CD4-positive, alpha-beta T cell treated with Interleukin-10 for 1 hour (primary cell): Measurements from ENCODE around the gene PPM1L.

ENCODE experiments used
- DNase-seq: peaks from one replicate; pipeline ENCODE4 v3.0.0-alpha.2; 2020

Gene PPM1L

GRCh38 chr3:160857476-160858119, 101.6 kb downstream of the PPM1L start:
- DNase-seq = no peak

GRCh38 chr3:160860346-160860745, 104.3 kb downstream of the PPM1L start:
- no peak for DNase-seq

DNA sequence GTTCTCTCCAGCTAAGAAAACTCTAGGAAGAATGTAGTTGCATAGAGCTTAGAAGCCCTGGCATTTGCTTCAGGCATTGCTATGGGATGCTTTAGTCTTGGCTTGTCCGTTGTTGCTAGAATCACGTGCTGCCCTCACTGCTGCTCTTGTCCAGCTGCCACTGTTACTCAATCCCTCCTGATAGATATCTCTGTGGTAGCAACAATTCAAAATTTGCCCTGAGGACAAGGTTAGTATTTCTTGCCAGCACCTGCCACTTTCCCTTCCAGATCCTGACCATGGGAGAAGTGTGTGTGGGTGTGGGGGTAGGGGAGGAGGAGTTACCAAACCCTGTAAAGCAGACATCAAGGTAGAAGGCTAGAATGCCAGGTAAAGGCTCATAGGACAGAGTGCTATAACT, 113.8 kb downstream of the PPM1L start:
- no peak for DNase-seq

- no peak for DNase-seq
These were observed 114.3 kb downstream of the PPM1L start for GRCh38 chr3:160870327-160870726.

- no peak for DNase-seq
These were observed 118.7 kb downstream of the PPM1L start for GRCh38 chr3:160874736-160875135.

DNA sequence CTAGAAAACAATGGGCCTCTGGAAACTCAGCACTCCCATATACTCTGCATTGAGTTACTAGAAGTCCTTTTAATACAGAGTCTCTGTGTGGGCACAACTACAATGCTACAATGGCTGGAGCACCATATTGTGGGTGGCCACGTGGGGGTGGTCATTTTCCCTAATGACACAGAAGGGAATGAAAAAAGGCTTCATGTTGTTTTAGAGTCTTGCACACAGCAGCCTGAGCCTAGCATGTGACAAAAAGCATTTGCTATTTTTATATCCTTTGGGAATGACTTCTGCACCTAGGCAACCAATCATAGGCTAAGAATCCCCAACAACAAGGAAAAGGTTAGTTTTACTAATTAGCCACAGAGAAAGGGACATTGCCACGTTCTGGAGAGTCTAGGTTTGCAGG, 120.6 kb downstream of the PPM1L start:
- no peak for DNase-seq

GRCh38 chr3:160879859-160880258, 123.8 kb downstream of the PPM1L start:
- DNase-seq = no peak

GRCh38 chr3:160883373-160883772, 127.3 kb downstream of the PPM1L start:
- no peak for DNase-seq

DNA sequence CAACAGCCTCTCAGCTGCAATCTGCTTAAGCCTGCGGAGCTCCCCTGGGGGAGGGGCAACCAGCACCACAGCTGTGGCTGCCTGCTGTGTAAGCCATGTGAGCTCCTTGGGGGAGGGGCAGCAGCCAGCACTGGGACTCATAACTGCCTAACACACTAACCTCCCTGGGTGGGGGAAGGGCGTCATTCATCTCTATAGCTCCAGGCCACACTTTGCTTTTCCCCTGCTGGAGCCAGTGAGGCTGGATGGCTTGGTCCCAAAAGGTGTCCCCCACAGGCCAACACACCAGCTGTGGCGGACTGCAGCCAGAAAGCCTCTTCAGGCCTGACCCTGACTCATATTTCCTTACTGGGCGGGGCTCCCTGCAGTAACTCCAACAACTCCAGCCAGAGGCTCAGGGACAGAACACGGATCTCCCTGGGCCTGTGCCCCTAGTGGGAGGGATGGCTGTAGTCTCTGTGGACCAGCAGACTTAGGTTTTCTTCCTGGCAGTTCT, 129.8 kb downstream of the PPM1L start:
- DNase-seq = no peak

GRCh38 chr3:160886421-160886820, 130.4 kb downstream of the PPM1L start:
- no peak for DNase-seq

DNA sequence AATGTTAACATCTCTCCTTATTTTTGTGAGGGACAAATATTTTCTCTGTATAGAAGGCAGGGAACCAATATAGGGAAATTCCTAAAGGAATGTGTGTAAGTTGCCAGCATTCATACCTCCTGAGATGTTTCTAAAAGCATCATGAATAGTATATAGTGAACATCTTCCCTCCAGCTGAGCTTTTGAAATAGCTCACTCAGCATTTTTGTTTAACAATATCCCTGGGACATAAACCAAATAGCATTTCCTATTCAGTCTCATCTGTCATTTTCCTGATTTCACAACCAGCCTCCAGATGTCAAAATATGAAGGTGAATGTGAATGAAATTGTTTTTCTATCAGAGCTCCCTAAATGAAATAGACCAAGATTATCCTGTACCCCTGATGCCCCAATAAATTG, 137.2 kb downstream of the PPM1L start:
- no peak for DNase-seq

DNA sequence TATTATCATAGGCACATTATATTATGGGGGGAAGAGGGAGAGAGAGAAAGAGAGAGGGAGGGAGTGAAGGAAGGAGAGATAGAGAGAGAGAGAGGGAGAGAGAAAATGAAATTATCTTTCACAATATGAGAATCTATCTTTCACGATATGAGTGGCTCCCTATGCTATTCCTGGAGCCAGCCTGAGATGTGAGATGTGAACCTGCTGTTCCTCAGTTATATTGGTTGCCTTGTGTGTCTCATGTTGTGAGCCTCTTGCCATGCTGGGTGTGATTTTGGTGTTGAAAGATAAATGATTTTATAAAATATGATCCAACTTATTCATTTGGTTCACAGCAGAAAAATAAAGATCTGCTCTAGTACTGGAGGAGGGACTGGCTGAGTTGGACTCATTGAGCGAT, 148.7 kb downstream of the PPM1L start:
- no peak for DNase-seq

GRCh38 chr3:160906646-160907045, 150.6 kb downstream of the PPM1L start:
- no peak for DNase-seq

DNA sequence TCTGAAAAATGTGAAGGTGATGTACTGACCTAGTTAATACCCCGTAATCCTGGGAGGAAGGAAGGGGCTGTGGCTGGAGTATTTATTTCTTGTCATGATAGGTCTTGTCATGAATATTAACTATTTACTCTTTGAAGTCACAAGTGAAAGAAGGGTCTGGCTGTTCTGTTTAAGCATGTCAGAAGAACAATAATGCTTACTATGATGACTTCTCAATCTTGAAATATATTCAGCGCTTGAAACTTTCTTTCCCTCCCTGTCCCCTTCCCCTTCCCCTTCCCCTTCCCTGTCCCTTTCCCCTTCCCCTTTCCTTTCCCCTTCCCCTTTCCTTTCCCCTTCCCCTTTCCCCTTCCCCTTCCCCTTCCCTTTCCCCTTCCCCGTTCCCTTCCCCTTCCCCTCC, 153.9 kb downstream of the PPM1L start:
- no peak for DNase-seq

DNA sequence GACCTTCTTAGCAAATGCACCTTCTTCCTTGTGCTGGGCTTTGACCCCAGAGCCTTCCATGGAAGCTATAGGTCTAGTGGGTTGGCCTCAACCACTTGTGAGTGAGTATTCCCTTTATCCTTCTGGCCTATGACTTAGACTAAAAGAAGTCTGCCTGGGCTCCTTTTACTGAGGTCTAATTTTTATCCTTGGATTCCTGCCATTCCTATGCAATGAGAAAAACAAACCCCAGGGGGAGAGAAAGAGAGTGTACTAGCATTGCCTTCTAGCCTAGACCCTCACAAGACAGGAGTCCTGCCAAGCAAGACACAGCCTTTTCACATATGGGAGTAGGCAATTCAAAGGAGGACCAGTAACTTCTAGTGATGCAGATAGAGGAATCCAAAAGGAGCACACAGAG, 155.4 kb downstream of the PPM1L start:
- DNase-seq = no peak

DNA sequence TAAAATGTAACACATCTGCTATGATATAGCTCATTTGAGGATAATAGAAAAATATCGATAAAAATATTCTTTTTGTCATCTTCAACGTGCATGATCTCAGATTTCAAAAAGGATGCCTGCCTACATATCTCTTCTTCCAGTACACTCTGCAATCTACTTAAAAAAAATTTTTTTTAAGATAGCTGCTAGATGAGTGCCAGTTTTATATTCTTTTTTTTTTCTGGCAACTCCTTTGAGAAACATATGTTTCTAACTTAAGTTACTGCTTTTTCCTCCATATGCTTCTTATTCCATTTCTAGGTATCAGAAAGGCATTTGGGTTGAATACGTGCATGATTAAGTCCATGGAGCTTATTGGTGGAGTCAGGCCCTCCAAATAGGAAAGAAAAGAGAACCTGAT, 160.4 kb downstream of the PPM1L start:
- DNase-seq = no peak

- no peak for DNase-seq
These were observed 163.9 kb downstream of the PPM1L start for GRCh38 chr3:160919942-160920341.

- DNase-seq = no peak
These were observed 165.1 kb downstream of the PPM1L start for GRCh38 chr3:160921020-160921635.

- no peak for DNase-seq
These were observed 168.7 kb downstream of the PPM1L start for GRCh38 chr3:160924776-160925175.

- no peak for DNase-seq
These were observed 171.6 kb downstream of the PPM1L start for GRCh38 chr3:160927620-160928019.

GRCh38 chr3:160928183-160928726, 172.2 kb downstream of the PPM1L start:
- no peak for DNase-seq

- DNase-seq = no peak
These were observed 173.6 kb downstream of the PPM1L start for GRCh38 chr3:160929595-160929994.

GRCh38 chr3:160931474-160931873, 175.4 kb downstream of the PPM1L start:
- no peak for DNase-seq

- DNase-seq = no peak
These were observed 179.5 kb downstream of the PPM1L start for GRCh38 chr3:160935413-160936095.
